22Rv1 (cell line): ENCODE results near the gene ERN1.

Experiments used
- ZFX ChIP-seq: fragments of 450-650 bp; IDR thresholded peaks from 2 replicates; pipeline ENCODE4 v1.6.1; 2017; ENCODE audit warnings: antibody characterized with exemption, borderline replicate concordance
- TF ChIP-seq, protein P1 (sequence below): fragments of 450-650 bp; IDR thresholded peaks from 2 replicates; pipeline ENCODE4 v1.5.1; 2017; ENCODE audit warnings: mild to moderate bottlenecking

DNA sequence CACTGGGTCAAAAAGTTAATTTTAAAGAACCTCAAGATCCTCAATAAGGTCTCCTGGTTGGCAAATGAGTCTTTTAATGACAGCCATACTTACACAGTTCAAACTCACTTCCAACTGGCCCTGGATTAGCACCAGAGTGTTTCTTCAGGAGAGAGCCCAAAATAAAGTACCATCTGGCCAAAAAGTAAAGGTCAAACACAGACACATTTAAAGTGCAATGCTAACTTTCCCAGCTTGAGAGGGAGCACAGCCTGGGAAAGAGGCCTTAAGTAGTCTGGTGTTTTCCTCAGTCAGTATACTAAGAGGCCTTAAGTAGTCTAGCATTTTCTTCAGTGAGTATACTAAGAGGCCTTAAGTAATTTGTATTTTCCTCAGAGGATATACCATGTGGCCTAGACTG, 46.6 kb upstream of the ERN1 start:
- TF ChIP-seq ZFX = no peak
- TF ChIP-seq, protein P1, sequence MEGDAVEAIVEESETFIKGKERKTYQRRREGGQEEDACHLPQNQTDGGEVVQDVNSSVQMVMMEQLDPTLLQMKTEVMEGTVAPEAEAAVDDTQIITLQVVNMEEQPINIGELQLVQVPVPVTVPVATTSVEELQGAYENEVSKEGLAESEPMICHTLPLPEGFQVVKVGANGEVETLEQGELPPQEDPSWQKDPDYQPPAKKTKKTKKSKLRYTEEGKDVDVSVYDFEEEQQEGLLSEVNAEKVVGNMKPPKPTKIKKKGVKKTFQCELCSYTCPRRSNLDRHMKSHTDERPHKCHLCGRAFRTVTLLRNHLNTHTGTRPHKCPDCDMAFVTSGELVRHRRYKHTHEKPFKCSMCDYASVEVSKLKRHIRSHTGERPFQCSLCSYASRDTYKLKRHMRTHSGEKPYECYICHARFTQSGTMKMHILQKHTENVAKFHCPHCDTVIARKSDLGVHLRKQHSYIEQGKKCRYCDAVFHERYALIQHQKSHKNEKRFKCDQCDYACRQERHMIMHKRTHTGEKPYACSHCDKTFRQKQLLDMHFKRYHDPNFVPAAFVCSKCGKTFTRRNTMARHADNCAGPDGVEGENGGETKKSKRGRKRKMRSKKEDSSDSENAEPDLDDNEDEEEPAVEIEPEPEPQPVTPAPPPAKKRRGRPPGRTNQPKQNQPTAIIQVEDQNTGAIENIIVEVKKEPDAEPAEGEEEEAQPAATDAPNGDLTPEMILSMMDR = no peak
